ENCODE results near the gene RPS15A. TPM values are rescaled to one million over a fixed set of nuclear protein-coding genes. Genes with fewer than 3 reads are reported as not detected.

RPS15A gene
- total RNA-seq (100 to 1,000 TPM; 391 to 919 (median 767) TPM), polyA plus RNA-seq (1,000 to 10,000 TPM; 1,532 to 3,186 TPM)
- long read RNA-seq, donor 1, transcript RPS15A-201 (5 exons, 2,203 nt) = minor isoform, 10 of 280 reads
- long read RNA-seq, donor 1, transcript RPS15A-203 (5 exons, 525 nt) = major isoform, 231 of 280 reads
- long read RNA-seq, donor 1, partial matches to known transcripts = 33 of 280 reads
- long read RNA-seq, donor 1, other reads (novel, unspliced or antisense) = 3 of 280 reads
- long read RNA-seq, donor 2, transcript RPS15A-201 (5 exons, 2,203 nt) = minor isoform, 13 of 447 reads
- long read RNA-seq, donor 2, transcript RPS15A-203 (5 exons, 525 nt) = major isoform, 373 of 447 reads
- long read RNA-seq, donor 2, partial matches to known transcripts = 48 of 447 reads
- long read RNA-seq, donor 2, other reads (novel, unspliced or antisense) = 11 of 447 reads
- long read RNA-seq, donor 3, transcript RPS15A-203 (5 exons, 525 nt) = major isoform, 238 of 281 reads
- long read RNA-seq, donor 3, transcript RPS15A-201 (5 exons, 2,203 nt) = minor isoform, 7 of 281 reads
- long read RNA-seq, donor 3, partial matches to known transcripts = 33 of 281 reads
- long read RNA-seq, donor 3, other reads (novel, unspliced or antisense) = 1 of 281 reads

- ATAC-seq (peak; percentile 98 to 99 (median 99)), DNase-seq (peak; percentile 92 to 97 (median 96))
- Histone ChIP-seq H3K4me1 (peaks cover 8 to 50% (median 44%) of the 10 kb centered on the region in 12 donors), H3K36me3 (peaks cover 0 to 78% (median 69%) of the 10 kb centered on the region in 9 donors), H3K9me3 (no peaks in the 10 kb centered on the region), H3K4me3 (peak within 1 kb of the TSS; percentile 63 to 98 (median 82)), H3K27me3 (no peaks in the 10 kb centered on the region), H3K27ac (peak within 1 kb of the TSS; percentile 58 to 90 (median 82))
- peak in 1 of 2 donors; percentile 79 for TF ChIP-seq POLR2A (IDR thresholded peaks at IDR 0.05)
- TF ChIP-seq CTCF (IDR thresholded peaks at IDR 0.05) = no peak
- WGBS, 4 donors = 3 to 5% (median 4%) methylated on average over 46 to 60 of the region's 60 CpGs
- intact Hi-C loops (cut with DNase I) = no loop called here
Measured at GRCh38 chr16:18789850-18790706, at the start of gene RPS15A. TSS of gene RPS15A (minus strand) at chr16:18790334. CDS start at chr16:18789113, 1,221 bp downstream.

DNA sequence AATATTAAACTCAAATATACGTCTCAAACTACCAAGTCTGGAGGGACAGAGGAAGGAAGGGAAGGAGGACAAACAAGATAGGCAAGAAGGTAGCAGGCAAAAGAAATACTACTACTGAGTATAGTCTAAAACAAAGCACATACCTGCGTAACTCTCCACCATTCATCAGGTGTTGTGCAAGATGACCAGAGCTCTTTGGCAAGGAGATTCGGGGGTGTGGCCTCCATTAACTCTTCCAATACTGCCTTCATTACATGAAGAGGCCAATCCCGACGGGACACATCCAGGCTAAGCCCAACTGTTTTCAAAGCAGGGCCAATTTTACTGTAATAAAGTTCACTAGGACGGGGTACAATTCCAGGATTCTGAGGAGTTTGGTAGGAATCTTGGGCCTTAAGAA, 49.4 kb upstream of the RPS15A start:
- no peaks in the 10 kb centered on the region for H3K9me3 ChIP-seq
- WGBS, 4 donors = 80 to 86% (median 82%) methylated on average over 6 of the region's 6 CpGs
- intact Hi-C loops (cut with DNase I) = no loop called here

DNA sequence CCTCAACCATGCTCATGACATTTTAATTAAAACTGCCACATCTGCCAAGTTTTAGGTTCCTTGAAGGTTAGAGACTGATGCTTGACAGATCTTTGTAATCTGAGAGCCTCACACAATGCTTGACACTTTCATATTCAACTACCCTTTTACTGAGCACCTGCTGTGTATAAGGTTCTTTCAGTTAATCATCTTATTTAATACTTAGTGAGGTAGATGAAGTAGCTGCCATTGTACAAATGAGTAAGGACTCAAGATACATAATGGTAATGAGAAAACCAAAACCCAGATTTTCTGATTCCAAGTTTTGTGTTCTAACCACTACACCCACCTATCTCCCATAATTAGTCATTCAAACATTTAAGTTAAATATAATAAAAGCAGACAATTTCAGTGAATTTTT, 46.6 kb upstream of the RPS15A start:
- H3K36me3 ChIP-seq = peaks cover 7 to 100% (median 100%) of the 10 kb centered on the region in 9 donors
- no peak overlapping the region for H3K4me3 ChIP-seq
- H3K4me1 ChIP-seq = no peaks in the 10 kb centered on the region
- no peak overlapping the region for H3K27ac ChIP-seq
- H3K27me3 ChIP-seq = no peaks in the 10 kb centered on the region
- TF ChIP-seq POLR2A (IDR thresholded peaks at IDR 0.05) = no peak
- TF ChIP-seq CTCF (IDR thresholded peaks at IDR 0.05) = no peak
- H3K9me3 ChIP-seq = no peaks in the 10 kb centered on the region
- DNase-seq = no peak
- intact Hi-C loops (cut with DNase I) = no loop called here
- no peak for ATAC-seq

More for the DNA sequence above, 49.4 kb upstream of the RPS15A start:
- H3K4me1 ChIP-seq = no peaks in the 10 kb centered on the region
- DNase-seq (no peak), ATAC-seq (no peak)
- TF ChIP-seq CTCF (IDR thresholded peaks at IDR 0.05) = no peak
- TF ChIP-seq POLR2A (IDR thresholded peaks at IDR 0.05) = no peak
- H3K4me3 ChIP-seq = no peak overlapping the region
- H3K27ac ChIP-seq = no peak overlapping the region
- no peaks in the 10 kb centered on the region for H3K27me3 ChIP-seq
- peaks cover 5 to 98% (median 97%) of the 10 kb centered on the region in 9 donors for H3K36me3 ChIP-seq

Data from heart left ventricle (tissue), 16 donors.